ENCODE results near the gene LRRC1.

DNA sequence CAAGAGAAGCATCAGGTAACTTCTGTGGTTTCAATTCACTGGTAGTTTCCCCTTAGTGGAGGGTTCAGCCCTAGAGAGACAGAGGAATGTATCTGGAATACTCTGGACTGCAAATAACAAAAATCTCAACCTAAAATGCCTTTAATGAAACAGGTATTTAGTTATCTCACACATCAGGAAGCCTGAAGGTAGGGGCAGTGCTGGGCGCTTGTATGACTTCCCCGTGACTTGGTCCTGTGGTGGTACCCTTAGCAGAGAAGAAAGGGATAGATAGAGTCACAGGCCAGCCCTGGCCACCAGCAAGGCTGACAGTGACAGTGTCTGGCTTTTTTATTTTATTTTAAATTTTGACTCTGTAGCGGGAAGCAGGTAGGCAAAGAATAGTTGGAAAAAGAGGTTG, 14.9 kb downstream of the LRRC1 start:
- TF ChIP-seq POLR2AphosphoS5 (IDR thresholded peaks at IDR 0.05; ENCODE audit: borderline replicate concordance, low read depth, low read length) (no peak), EZH2 (IDR thresholded peaks at IDR 0.05) (no peak)

Measured in SK-N-MC (cell line).